Ureter (tissue), 1 donor: Measurements from ENCODE around the gene CCSAP. TPM values are rescaled to one million over a fixed set of nuclear protein-coding genes. Genes with fewer than 3 reads are reported as not detected.
A peak's percentile ranks its signal among the peaks of the same experiment; 100 is the strongest.
"Not testable (repeated sequence)": the region's sequence is repeated elsewhere in the genome, so short reads cannot be mapped to it uniquely, and the experiment has no call there.

ENCODE experiments used
- DNase-seq: peaks from one replicate; pipeline ENCODE4 v3.0.0-alpha.2; 2020; ENCODE audit warnings: low spot score
- total RNA-seq: library from RNA; stranded (reverse); gene quantifications from one replicate; pipeline ENCODE4 v1.2.4, GENCODE V29; 2023
- donor health status: DM: yes; HTN: yes; CAD: no.

The CCSAP gene
- total RNA-seq, 1 donor from 2014 or later, result 3.6 TPM

GRCh38 chr1:229364207-229365065 is 21.6 kb upstream of the CCSAP start:
- no peak for DNase-seq

- no peak for DNase-seq
Measured at GRCh38 chr1:229363723-229364122, 20.9 kb upstream of the CCSAP start.

GRCh38 chr1:229360420-229360819 is 17.6 kb upstream of the CCSAP start:
- DNase-seq, result no peak

- no peak for DNase-seq
Measured at GRCh38 chr1:229355661-229356060, 12.8 kb upstream of the CCSAP start.

- DNase-seq, result no peak
Measured at GRCh38 chr1:229354226-229354625, 11.4 kb upstream of the CCSAP start.

- DNase-seq, result no peak
Measured at GRCh38 chr1:229352975-229353374, 10.1 kb upstream of the CCSAP start.

GRCh38 chr1:229349463-229350385 is 6.9 kb upstream of the CCSAP start:
- no peak for DNase-seq

- DNase-seq, result no peak
Measured at GRCh38 chr1:229347528-229347927, 4.7 kb upstream of the CCSAP start.

GRCh38 chr1:229344937-229345684 is 2.3 kb upstream of the CCSAP start:
- DNase-seq, result no peak

- no peak for DNase-seq
Measured at GRCh38 chr1:229344139-229344538, 1.3 kb upstream of the CCSAP start.

GRCh38 chr1:229341774-229342655 is 832 bp downstream of the CCSAP start:
- DNase-seq, result peak; percentile 84

- DNase-seq, result no peak
Measured at GRCh38 chr1:229340496-229340895, 2.4 kb downstream of the CCSAP start.

- no peak for DNase-seq
Measured at GRCh38 chr1:229339520-229339919, 3.3 kb downstream of the CCSAP start.

- DNase-seq, result no peak
Measured at GRCh38 chr1:229339086-229339485, 3.8 kb downstream of the CCSAP start.

GRCh38 chr1:229336345-229336744 is 6.5 kb downstream of the CCSAP start:
- DNase-seq, result no peak

- DNase-seq, result no peak
Measured at GRCh38 chr1:229334716-229335115, 8.1 kb downstream of the CCSAP start.

- DNase-seq, result no peak
Measured at GRCh38 chr1:229334269-229334668, 8.6 kb downstream of the CCSAP start.

GRCh38 chr1:229328598-229329362 is 14.1 kb downstream of the CCSAP start:
- no peak for DNase-seq

- DNase-seq, result not testable (repeated sequence)
Measured at GRCh38 chr1:229327765-229328164, 15.1 kb downstream of the CCSAP start.

- DNase-seq, result no peak
Measured at GRCh38 chr1:229326601-229327000, 16.2 kb downstream of the CCSAP start.
